IPS DF 6.9 (cell line): ENCODE results near the gene FRG2.
"Not testable (repeated sequence)": the region's sequence is repeated elsewhere in the genome, so short reads cannot be mapped to it uniquely, and the experiment has no call there.

Experiments used
- DNase-seq: peaks from one replicate; pipeline ENCODE4 v3.0.0-alpha.2; 2013; ENCODE audit warnings: low read depth, low spot score
- H3K27ac ChIP-seq: one replicate; pipeline ENCODE4 v1.5.1; 2013; ENCODE audit warnings: low read length, control low read depth
- H3K27me3 ChIP-seq: 2 replicates; pipeline ENCODE4 v1.6.1; 2013; ENCODE audit warnings: mild to moderate bottlenecking, low read length; ENCODE audit not compliant: control insufficient read depth, insufficient read depth
- H3K36me3 ChIP-seq: 2 replicates; pipeline ENCODE4 v1.6.1; 2013; ENCODE audit warnings: low read length; ENCODE audit not compliant: control insufficient read depth, insufficient read depth
- H3K4me1 ChIP-seq: 2 replicates; pipeline ENCODE4 v1.6.1; 2013; ENCODE audit warnings: low read length; ENCODE audit not compliant: control insufficient read depth, insufficient read depth
- H3K4me3 ChIP-seq: 2 replicates; pipeline ENCODE4 v1.5.1; 2013; ENCODE audit warnings: mild to moderate bottlenecking, low read length
- H3K9me3 ChIP-seq: 2 replicates; pipeline ENCODE4 v1.6.1; 2013; ENCODE audit warnings: low read length, inconsistent platforms; ENCODE audit not compliant: control insufficient read depth, insufficient read depth
- WGBS: extraction: QIAGEN DNeasy Blood & Tissue Kit; methylation state at CpG from one replicate; pipeline ENCODE4 v1.1.7; 2013; ENCODE audit warnings: mixed read lengths, missing lambda C conversion rate; ENCODE audit not compliant: insufficient read length, insufficient coverage; 5-methylcytosine and 5-hydroxymethylcytosine counted together

FRG2 gene

DNA sequence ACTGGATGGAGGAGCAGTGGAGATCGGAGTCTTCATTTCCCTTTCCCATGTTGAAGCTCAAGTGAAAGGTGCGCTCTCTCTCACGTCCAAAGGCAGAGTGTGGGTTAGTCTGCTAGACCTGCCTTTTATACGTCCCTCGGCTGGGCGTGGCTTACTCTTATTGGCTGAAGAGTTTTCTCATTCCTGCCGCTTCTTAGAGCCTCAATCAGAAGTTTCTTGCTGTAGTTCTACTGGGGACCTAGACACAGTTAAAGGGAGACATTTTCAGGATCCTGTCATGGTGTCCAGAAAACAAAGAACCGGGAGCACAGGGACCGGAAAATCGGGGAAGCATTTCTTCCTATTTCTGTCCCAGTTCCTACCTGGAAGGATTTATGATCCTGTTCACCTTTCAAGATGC, at the start of gene FRG2:
Gene FRG2 (minus strand): TSS at position 101 of the 400 bp plus-strand sequence. CDS start 52 bp downstream, at position 49.
- not testable (repeated sequence) for H3K36me3 ChIP-seq, H3K9me3 ChIP-seq
- no CpG with 5 or more reads among the region's 10 CpGs for WGBS

DNA sequence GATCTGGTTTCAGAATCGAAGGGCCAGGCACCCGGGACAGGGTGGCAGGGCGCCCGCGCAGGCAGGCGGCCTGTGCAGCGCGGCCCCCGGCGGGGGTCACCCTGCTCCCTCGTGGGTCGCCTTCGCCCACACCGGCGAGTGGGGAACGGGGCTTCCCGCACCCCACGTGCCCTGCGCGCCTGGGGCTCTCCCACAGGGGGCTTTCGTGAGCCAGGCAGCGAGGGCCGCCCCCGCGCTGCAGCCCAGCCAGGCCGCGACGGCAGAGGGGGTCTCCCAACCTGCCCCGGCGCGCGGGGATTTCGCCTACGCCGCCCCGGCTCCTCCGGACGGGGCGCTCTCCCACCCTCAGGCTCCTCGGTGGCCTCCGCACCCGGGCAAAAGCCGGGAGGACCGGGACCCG, 41.3 kb upstream of the FRG2 start:
- WGBS: no CpG with 5 or more reads among the region's 45 CpGs
- not testable (repeated sequence) for H3K36me3 ChIP-seq, H3K27ac ChIP-seq, H3K4me1 ChIP-seq, DNase-seq, H3K9me3 ChIP-seq, H3K27me3 ChIP-seq, H3K4me3 ChIP-seq

More for the DNA sequence above, at the start of gene FRG2:
- H3K27ac ChIP-seq, H3K4me3 ChIP-seq, H3K4me1 ChIP-seq, H3K27me3 ChIP-seq, DNase-seq: not testable (repeated sequence)

- H3K4me3 ChIP-seq, H3K9me3 ChIP-seq, H3K27me3 ChIP-seq, DNase-seq, H3K27ac ChIP-seq, H3K36me3 ChIP-seq, H3K4me1 ChIP-seq: not testable (repeated sequence)
- WGBS: no CpG with 5 or more reads among the region's 3 CpGs
These were observed 37.7 kb upstream of the FRG2 start for GRCh38 chr4:190064805-190065204.

DNA sequence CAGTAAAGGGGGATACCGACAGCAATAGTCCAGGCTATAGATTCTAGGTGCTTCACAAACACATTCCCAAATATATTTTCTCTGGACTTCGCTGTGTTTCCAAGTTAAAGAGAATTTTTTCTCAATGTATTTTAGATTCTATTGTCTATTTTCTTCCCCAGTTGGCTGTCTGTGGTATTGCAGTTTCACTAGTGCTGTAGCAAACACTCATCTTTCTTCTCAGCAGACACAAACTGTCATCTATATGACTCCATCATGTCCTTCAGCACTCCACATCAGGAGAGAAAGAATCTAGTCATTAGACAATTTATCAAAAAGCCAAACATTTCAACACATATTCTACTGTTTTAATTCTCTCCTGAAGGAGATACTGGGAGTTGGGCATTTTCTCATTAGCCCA, 37.3 kb upstream of the FRG2 start, which contains the start of gene DBET:
Gene DBET (plus strand): TSS at position 161 of the 400 bp plus-strand sequence.
- H3K4me1 ChIP-seq, H3K27ac ChIP-seq, H3K36me3 ChIP-seq, H3K27me3 ChIP-seq, DNase-seq, H3K4me3 ChIP-seq, H3K9me3 ChIP-seq: not testable (repeated sequence)
- no CpG with 5 or more reads among the region's 2 CpGs for WGBS

DNA sequence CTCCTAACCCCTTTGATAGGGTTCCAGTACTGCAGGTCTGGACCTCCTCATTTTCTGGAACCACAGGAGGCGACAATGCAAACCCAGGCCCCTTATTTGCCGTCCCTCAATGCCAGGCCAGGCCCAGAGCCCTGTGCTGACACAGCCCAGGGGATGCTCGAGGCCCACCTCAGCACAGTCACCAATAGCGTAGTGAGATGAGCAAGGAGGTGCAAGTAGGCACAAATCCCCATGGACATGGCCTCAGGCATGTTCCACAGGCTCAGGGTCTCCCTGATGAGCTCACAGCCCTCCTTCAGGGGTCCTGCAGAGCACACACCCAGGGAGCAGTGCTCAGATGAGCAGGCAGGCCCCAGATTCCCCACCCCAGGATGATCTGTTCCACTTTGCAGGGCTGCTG, 31.9 kb upstream of the FRG2 start:
- H3K27ac ChIP-seq, H3K9me3 ChIP-seq: not testable (repeated sequence)
- no CpG with 5 or more reads among the region's 4 CpGs for WGBS

DNA sequence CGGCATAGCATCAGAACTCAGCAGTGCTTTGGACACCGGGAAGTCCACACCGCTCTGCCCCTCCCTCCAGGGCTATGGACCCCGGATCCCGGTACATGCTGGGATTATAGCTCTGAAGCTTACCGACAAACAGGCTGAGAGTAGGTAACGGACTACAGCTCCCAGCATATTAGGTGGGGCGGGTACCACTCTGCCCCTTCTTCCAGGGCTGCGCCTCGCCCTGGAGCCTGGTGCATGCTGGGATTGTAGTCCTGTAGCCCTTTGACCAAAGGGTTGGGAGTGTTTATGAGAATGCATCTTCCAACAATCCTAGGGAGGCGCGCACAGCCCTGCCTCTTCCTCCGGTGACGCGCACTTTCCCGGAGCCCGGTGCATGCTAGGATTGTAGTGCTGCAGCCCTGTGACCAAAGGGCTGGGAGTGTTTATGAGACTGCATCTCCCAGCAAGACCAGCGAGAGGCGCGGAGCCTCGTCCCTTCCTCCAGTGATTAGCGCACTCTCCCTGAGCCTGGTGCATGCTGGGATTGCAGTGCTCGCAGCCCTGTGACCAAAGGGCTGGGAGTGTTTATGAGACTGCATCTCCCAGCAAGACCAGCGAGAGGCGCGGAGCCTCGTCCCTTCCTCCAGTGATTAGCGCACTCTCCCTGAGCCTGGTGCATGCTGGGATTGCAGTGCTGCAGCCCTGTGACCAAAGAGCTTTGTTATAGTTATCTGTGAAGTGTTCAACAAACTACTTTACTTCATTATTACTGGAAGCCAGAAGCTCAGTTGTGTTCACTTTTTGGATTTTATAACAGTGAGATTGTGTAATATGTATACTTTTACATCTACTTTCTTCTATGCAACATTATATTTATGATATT, 22.6 kb upstream of the FRG2 start:
- not testable (repeated sequence) for H3K9me3 ChIP-seq, H3K4me1 ChIP-seq, H3K4me3 ChIP-seq, DNase-seq, H3K27me3 ChIP-seq, H3K36me3 ChIP-seq, H3K27ac ChIP-seq
- no CpG with 5 or more reads among the region's 28 CpGs for WGBS

More for the DNA sequence above, 31.9 kb upstream of the FRG2 start:
- not testable (repeated sequence) for DNase-seq, H3K4me1 ChIP-seq, H3K36me3 ChIP-seq, H3K4me3 ChIP-seq, H3K27me3 ChIP-seq

GRCh38 chr4:190047627-190048026, 20.6 kb upstream of the FRG2 start:
- H3K4me3 ChIP-seq, DNase-seq: not testable (repeated sequence)

DNA sequence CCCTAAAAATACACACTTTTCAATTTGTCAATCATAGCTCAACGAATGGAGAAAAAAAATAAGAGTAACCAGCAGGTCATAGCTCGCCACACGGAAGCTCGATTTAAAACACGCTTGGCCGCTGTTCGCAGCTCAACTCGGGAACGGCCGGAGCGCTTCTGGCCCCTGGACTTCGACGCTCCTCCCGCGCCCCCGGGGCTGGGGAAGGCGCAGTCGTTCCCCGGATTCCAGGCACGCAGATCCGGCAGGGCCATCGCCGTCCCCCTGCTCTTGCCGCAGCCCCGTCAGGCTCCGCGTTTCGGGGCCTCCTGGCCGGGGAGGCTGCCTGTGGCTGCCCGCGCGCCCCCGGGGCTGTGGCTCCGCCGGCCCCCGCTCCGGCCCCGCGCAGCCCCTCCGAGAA, 13.8 kb upstream of the FRG2 start:
- H3K27ac ChIP-seq, DNase-seq, H3K9me3 ChIP-seq, H3K4me1 ChIP-seq, H3K27me3 ChIP-seq, H3K36me3 ChIP-seq, H3K4me3 ChIP-seq: not testable (repeated sequence)
- WGBS: no CpG with 5 or more reads among the region's 40 CpGs

More at GRCh38 chr4:190047627-190048026, 20.6 kb upstream of the FRG2 start:
- not testable (repeated sequence) for H3K27ac ChIP-seq, H3K27me3 ChIP-seq, H3K4me1 ChIP-seq, H3K36me3 ChIP-seq, H3K9me3 ChIP-seq
- WGBS: no CpG with 5 or more reads among the region's 12 CpGs

- no CpG with 5 or more reads among the region's 39 CpGs for WGBS
These were observed 10.8 kb upstream of the FRG2 start for GRCh38 chr4:190037704-190038388.

DNA sequence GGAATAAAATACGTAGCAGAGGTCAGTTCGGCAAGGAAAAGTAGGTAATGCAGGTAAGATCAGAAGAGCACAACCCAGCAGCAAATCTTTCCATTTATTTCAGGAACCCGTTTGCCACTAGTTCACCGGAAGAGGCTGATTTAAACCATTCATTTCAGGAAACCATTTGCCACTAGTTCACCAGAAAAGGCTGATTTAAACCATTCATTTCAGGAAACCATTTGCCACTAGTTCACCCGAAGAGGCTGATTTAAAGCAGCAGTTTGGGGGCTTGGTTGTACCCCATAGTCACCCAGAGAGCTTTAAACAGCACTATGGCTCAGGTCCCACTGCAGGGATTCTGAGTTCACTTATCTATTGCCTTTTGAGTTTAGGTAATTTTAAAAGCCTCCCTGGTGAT, 4.2 kb upstream of the FRG2 start:
- not testable (repeated sequence) for H3K27ac ChIP-seq
- WGBS: no CpG with 5 or more reads among the region's 5 CpGs

More at GRCh38 chr4:190037704-190038388, 10.8 kb upstream of the FRG2 start:
- H3K4me1 ChIP-seq, H3K27ac ChIP-seq, DNase-seq, H3K9me3 ChIP-seq, H3K27me3 ChIP-seq, H3K4me3 ChIP-seq, H3K36me3 ChIP-seq: not testable (repeated sequence)

More for the DNA sequence above, 4.2 kb upstream of the FRG2 start:
- not testable (repeated sequence) for H3K4me3 ChIP-seq, H3K4me1 ChIP-seq, DNase-seq, H3K36me3 ChIP-seq, H3K9me3 ChIP-seq, H3K27me3 ChIP-seq
